Measurements from ENCODE around the gene CEP128. TPM values are rescaled to one million over a fixed set of nuclear protein-coding genes. Genes with fewer than 3 reads are reported as not detected.

The CEP128 gene
- total RNA-seq, 1 experiment from 2014 or later = 12.0 TPM

GRCh38 chr14:80930836-80931389 lies 10.6 kb downstream of the CEP128 start:
- ATAC-seq = no peak
- no peak for DNase-seq (ENCODE audit: low spot score)
- ChIA-PET POLR2A (no interaction called here), CTCF (no interaction called here)
- H3K36me3 Mint-ChIP-seq = no peaks in the 10 kb centered on the region; the same call in 1 of the 2 replicates
- no peak overlapping the region for H3K27ac Mint-ChIP-seq
- peaks cover 4% of the 10 kb centered on the region; the same call in 1 of the 2 replicates for H3K9me3 Mint-ChIP-seq
- H3K4me1 Mint-ChIP-seq = peaks cover 8% of the 10 kb centered on the region
- H3K4me3 Mint-ChIP-seq = no peak overlapping the region
- no peaks in the 10 kb centered on the region for H3K27me3 Mint-ChIP-seq (ENCODE audit: low read depth)
- no peak for TF ChIP-seq AFF4 (CRISPR knock-in tag; IDR thresholded peaks at IDR 0.05; ENCODE audit: borderline replicate concordance)
- no peak for TF ChIP-seq ZNF416 (CRISPR knock-in tag; IDR thresholded peaks at IDR 0.05)
- TF ChIP-seq HMGA2 (CRISPR knock-in tag; IDR thresholded peaks at IDR 0.05) = no peak
- TF ChIP-seq NFE2L1 (CRISPR knock-in tag; IDR thresholded peaks at IDR 0.05) = no peak
- TF ChIP-seq JUN (CRISPR knock-in tag; IDR thresholded peaks at IDR 0.05) = no peak
- TF ChIP-seq IRF2 (CRISPR knock-in tag; IDR thresholded peaks at IDR 0.05; ENCODE audit: borderline replicate concordance, low read depth) = no peak
- TF ChIP-seq, protein P1, sequence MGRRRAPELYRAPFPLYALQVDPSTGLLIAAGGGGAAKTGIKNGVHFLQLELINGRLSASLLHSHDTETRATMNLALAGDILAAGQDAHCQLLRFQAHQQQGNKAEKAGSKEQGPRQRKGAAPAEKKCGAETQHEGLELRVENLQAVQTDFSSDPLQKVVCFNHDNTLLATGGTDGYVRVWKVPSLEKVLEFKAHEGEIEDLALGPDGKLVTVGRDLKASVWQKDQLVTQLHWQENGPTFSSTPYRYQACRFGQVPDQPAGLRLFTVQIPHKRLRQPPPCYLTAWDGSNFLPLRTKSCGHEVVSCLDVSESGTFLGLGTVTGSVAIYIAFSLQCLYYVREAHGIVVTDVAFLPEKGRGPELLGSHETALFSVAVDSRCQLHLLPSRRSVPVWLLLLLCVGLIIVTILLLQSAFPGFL (CRISPR knock-in tag; IDR thresholded peaks at IDR 0.05; ENCODE audit: borderline replicate concordance) = no peak
- no peak for TF ChIP-seq ZNF396 (CRISPR knock-in tag; IDR thresholded peaks at IDR 0.05; ENCODE audit: borderline replicate concordance)
- no peak for TF ChIP-seq ZNF121 (CRISPR knock-in tag; IDR thresholded peaks at IDR 0.05)
- TF ChIP-seq ESRRA (CRISPR knock-in tag; IDR thresholded peaks at IDR 0.05; ENCODE audit: borderline replicate concordance) = no peak
- TF ChIP-seq, protein P2, sequence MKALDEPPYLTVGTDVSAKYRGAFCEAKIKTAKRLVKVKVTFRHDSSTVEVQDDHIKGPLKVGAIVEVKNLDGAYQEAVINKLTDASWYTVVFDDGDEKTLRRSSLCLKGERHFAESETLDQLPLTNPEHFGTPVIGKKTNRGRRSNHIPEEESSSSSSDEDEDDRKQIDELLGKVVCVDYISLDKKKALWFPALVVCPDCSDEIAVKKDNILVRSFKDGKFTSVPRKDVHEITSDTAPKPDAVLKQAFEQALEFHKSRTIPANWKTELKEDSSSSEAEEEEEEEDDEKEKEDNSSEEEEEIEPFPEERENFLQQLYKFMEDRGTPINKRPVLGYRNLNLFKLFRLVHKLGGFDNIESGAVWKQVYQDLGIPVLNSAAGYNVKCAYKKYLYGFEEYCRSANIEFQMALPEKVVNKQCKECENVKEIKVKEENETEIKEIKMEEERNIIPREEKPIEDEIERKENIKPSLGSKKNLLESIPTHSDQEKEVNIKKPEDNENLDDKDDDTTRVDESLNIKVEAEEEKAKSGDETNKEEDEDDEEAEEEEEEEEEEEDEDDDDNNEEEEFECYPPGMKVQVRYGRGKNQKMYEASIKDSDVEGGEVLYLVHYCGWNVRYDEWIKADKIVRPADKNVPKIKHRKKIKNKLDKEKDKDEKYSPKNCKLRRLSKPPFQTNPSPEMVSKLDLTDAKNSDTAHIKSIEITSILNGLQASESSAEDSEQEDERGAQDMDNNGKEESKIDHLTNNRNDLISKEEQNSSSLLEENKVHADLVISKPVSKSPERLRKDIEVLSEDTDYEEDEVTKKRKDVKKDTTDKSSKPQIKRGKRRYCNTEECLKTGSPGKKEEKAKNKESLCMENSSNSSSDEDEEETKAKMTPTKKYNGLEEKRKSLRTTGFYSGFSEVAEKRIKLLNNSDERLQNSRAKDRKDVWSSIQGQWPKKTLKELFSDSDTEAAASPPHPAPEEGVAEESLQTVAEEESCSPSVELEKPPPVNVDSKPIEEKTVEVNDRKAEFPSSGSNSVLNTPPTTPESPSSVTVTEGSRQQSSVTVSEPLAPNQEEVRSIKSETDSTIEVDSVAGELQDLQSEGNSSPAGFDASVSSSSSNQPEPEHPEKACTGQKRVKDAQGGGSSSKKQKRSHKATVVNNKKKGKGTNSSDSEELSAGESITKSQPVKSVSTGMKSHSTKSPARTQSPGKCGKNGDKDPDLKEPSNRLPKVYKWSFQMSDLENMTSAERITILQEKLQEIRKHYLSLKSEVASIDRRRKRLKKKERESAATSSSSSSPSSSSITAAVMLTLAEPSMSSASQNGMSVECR (CRISPR knock-in tag; IDR thresholded peaks at IDR 0.05; ENCODE audit: borderline replicate concordance) = no peak
- TF ChIP-seq, protein P3, sequence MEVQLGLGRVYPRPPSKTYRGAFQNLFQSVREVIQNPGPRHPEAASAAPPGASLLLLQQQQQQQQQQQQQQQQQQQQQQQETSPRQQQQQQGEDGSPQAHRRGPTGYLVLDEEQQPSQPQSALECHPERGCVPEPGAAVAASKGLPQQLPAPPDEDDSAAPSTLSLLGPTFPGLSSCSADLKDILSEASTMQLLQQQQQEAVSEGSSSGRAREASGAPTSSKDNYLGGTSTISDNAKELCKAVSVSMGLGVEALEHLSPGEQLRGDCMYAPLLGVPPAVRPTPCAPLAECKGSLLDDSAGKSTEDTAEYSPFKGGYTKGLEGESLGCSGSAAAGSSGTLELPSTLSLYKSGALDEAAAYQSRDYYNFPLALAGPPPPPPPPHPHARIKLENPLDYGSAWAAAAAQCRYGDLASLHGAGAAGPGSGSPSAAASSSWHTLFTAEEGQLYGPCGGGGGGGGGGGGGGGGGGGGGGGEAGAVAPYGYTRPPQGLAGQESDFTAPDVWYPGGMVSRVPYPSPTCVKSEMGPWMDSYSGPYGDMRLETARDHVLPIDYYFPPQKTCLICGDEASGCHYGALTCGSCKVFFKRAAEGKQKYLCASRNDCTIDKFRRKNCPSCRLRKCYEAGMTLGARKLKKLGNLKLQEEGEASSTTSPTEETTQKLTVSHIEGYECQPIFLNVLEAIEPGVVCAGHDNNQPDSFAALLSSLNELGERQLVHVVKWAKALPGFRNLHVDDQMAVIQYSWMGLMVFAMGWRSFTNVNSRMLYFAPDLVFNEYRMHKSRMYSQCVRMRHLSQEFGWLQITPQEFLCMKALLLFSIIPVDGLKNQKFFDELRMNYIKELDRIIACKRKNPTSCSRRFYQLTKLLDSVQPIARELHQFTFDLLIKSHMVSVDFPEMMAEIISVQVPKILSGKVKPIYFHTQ (CRISPR knock-in tag; IDR thresholded peaks at IDR 0.05) = no peak
- no peak for TF ChIP-seq OVOL2 (CRISPR knock-in tag; IDR thresholded peaks at IDR 0.05; ENCODE audit: borderline replicate concordance)
- TF ChIP-seq, protein P4, sequence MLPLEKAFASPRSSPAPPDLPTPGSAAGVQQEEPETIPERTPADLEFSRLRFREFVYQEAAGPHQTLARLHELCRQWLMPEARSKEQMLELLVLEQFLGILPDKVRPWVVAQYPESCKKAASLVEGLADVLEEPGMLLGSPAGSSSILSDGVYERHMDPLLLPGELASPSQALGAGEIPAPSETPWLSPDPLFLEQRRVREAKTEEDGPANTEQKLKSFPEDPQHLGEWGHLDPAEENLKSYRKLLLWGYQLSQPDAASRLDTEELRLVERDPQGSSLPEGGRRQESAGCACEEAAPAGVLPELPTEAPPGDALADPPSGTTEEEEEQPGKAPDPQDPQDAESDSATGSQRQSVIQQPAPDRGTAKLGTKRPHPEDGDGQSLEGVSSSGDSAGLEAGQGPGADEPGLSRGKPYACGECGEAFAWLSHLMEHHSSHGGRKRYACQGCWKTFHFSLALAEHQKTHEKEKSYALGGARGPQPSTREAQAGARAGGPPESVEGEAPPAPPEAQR (CRISPR knock-in tag; IDR thresholded peaks at IDR 0.05) = no peak
- no peak for TF ChIP-seq SP1 (CRISPR knock-in tag; conservative IDR thresholded peaks at IDR 0.05)

Data from WTC11 (cell line).